ENCODE data around the gene ADI1.
"Not testable (repeated sequence)": the region's sequence is repeated elsewhere in the genome, so short reads cannot be mapped to it uniquely, and the experiment has no call there.

ADI1 gene

DNA sequence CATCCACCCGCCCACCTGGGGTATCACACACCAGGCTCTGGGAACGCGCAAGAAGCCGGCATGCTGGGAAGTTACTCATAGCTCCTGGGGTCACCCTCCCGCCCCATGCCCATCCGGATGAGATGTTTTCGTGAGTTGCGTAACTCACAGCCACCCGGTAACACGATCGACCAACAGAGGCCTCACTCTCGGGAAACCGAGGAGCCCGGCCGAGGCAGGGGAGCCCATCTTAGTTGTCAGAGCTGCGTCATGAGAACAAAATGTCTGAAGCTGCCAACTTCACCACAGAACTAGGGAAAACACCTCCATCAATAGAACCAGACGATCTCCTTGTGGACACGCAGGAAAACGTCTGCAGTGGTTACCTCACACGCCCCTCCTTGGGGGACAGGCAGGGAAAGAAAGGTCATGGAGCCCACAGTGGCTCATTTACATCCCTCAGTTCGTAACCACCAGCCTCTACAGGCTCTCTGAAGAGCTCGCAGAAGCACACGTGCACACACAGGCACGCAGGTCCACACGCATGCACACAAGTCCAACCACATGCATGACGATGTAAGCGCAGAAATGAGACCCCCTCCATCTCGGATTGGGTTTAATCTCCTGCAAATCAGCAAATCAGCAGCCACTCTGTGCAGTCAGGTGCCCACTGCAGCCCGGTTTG is 26.2 kb downstream of the ADI1 start:
- TF ChIP-seq, protein P1, sequence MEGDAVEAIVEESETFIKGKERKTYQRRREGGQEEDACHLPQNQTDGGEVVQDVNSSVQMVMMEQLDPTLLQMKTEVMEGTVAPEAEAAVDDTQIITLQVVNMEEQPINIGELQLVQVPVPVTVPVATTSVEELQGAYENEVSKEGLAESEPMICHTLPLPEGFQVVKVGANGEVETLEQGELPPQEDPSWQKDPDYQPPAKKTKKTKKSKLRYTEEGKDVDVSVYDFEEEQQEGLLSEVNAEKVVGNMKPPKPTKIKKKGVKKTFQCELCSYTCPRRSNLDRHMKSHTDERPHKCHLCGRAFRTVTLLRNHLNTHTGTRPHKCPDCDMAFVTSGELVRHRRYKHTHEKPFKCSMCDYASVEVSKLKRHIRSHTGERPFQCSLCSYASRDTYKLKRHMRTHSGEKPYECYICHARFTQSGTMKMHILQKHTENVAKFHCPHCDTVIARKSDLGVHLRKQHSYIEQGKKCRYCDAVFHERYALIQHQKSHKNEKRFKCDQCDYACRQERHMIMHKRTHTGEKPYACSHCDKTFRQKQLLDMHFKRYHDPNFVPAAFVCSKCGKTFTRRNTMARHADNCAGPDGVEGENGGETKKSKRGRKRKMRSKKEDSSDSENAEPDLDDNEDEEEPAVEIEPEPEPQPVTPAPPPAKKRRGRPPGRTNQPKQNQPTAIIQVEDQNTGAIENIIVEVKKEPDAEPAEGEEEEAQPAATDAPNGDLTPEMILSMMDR (IDR thresholded peaks at IDR 0.05; ENCODE audit: extremely low read depth, missing control alignments): no peak
- no peak for DNase-seq (ENCODE audit: low spot score)

DNA sequence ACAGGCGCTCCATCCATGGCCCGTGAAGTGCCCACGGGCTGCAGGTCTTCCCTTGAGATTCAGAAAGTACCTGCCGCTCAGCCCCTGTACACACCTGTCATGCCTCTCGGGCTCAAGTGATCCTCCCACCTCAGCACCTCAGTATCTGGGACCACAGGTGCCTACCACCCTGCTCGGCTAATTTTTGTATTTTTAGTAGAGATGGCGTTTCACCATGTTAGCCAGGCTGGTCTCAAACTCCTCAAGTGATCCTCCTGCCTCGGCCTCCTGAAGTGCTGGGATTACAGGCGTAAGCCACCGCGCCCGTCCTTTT is 26.9 kb downstream of the ADI1 start:
- DNase-seq (ENCODE audit: low spot score): not testable (repeated sequence)

DNA sequence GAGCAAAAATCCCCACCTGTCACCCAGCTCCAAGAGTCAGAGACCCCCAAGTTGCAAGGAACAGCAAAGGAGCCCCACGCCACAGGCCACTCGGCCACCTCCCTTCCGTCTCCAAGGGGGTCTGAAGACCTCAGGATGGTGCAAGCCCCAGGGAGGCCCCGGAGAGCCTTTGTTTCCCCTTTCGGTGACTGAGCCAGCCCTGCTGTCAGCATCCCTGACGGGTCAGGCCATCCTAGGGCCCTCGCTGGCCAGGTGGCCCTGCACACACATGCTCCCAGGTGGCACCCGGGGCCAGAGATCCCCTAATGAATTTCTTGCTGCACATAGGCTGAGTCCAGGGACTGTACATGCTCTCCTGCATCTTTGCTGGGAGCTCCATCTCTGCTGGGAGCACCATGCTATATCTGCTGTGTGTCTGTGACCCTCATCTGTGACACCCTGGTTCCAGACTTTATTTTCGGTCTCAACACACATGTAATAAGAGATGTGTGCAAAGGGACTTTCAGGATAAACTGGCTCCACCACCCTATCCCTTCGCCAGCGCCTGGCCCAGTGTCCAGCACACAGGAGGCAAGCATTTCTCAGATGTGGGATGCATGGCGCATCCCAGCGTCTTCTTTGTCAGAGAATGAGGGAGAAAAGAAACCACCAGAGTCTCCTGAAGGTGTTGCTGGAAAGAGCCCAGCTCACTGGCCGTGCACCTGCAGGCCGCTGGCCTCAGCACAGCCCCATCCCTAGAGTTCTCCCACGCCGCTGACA is 27.4 kb downstream of the ADI1 start:
- TF ChIP-seq, protein P1 (IDR thresholded peaks at IDR 0.05; ENCODE audit: extremely low read depth, missing control alignments): no peak
- DNase-seq (ENCODE audit: low spot score): no peak

DNA sequence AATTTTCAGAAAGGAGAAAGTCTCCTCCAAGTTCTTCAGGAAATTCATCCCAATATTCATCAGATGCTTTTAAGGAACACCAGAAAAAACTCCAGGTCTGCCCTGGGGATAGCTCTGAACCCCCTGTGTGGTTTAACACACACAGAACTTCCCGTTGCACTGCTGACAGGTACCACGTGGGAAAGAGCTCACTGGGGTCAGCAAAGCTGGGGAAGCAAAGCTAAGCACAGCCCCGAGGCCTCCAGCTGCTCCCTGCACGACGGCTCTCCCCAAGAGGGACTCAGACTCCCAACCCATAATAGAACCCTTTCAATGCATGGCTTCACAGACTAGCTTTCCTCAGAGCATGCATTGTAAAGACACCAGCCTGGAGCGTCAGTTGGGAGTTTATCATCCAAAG is 28.0 kb downstream of the ADI1 start:
- TF ChIP-seq, protein P1 (IDR thresholded peaks at IDR 0.05; ENCODE audit: extremely low read depth, missing control alignments): no peak
- DNase-seq (ENCODE audit: low spot score): no peak

DNA sequence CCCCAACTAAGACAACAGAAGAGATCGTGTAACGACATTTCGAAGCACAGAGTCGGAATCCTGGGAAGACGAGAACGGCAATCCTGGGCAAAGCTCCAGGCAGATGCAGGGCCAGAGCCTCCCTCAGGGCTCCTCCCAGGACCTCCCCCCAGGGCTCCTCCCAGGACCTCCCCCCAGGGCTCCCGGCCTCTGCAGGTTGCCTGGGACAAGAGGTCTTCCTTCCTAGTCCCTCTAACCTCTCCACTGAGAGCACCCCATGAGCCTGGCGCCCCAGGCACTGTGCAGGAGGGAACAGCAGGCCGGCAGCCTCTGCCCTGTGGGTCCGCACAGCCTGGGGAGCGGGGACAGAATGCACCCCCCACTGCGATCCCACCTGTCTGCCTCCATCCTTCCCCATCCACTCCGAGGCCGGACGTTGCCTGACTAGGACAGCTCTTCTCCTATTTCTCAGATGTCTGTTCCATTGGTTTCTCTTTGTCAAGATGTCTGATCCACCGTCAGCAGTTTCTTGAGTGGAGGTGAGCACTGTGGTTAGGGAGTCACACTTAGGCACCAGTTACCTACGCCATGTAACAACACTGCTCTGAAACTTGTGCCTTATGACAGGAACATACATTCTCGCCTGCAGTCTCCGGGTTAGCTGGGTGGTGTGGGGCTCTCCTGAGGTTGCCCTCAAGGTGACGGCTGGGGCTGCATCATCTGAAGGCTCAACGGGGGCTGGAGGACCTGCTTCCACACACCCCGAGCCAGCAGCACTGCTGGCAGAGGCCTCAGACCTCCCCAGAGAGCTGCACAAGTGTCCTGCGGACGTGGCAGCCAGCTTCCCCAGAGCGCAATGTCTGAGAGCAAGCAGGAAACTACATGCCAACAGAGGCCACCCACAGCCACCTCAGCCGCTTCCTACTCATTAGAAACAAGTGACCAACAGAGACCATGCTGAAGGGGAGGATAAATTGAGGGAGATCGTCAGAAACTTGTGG is 28.9 kb downstream of the ADI1 start:
- DNase-seq (ENCODE audit: low spot score): no peak

DNA sequence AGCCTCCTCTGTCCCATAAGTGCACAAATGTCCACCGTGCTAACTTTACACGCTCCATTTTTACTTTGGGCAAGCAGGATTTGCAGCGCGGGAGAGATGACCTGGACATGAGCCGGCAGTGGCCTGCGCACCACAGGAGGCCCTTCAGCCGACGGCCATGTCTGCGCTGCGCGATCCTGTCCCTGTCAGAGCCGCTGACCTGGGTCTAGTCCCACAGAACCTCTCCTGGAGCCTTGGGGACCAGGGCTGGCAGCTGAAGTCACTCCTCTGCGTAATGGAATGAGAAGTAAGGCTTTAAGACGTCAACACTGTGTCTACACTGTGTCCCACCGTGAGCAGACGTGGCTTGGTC is 29.6 kb downstream of the ADI1 start:
- no peak for DNase-seq (ENCODE audit: low spot score)

More for the DNA sequence above, 28.9 kb downstream of the ADI1 start:
- TF ChIP-seq, protein P1 (IDR thresholded peaks at IDR 0.05; ENCODE audit: extremely low read depth, missing control alignments): no peak

More for the DNA sequence above, 29.6 kb downstream of the ADI1 start:
- TF ChIP-seq, protein P1 (IDR thresholded peaks at IDR 0.05; ENCODE audit: extremely low read depth, missing control alignments): no peak

Measured in GM20000 (cell line).